ENCODE data around the gene SLAMF7. TPM values are rescaled to one million over a fixed set of nuclear protein-coding genes. Genes with fewer than 3 reads are reported as not detected.

The SLAMF7 gene
- total and polyA plus RNA-seq, 2 of the 8 experiments (the other 6 are each of a cell fraction or from before 2014, with no cell fraction given): not detected

- TF ChIP-seq CHD7 (IDR thresholded peaks at IDR 0.05; ENCODE audit: insufficient replicate concordance, low read length): no peak
- no peak for TF ChIP-seq JUND (IDR thresholded peaks at IDR 0.05; ENCODE audit: low read length)
- no peak for TF ChIP-seq CREB1 (IDR thresholded peaks at IDR 0.05)
- TF ChIP-seq, protein P1, sequence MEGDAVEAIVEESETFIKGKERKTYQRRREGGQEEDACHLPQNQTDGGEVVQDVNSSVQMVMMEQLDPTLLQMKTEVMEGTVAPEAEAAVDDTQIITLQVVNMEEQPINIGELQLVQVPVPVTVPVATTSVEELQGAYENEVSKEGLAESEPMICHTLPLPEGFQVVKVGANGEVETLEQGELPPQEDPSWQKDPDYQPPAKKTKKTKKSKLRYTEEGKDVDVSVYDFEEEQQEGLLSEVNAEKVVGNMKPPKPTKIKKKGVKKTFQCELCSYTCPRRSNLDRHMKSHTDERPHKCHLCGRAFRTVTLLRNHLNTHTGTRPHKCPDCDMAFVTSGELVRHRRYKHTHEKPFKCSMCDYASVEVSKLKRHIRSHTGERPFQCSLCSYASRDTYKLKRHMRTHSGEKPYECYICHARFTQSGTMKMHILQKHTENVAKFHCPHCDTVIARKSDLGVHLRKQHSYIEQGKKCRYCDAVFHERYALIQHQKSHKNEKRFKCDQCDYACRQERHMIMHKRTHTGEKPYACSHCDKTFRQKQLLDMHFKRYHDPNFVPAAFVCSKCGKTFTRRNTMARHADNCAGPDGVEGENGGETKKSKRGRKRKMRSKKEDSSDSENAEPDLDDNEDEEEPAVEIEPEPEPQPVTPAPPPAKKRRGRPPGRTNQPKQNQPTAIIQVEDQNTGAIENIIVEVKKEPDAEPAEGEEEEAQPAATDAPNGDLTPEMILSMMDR (IDR thresholded peaks at IDR 0.05; ENCODE audit: control extremely low read depth in 1 of 3, insufficient read depth in 1 of 3, low read depth in 1 of 3, low read length in 3 of 3): no peak
- no peak for TF ChIP-seq PHF8 (conservative IDR thresholded peaks at IDR 0.05; ENCODE audit: low read depth, low read length)
- TF ChIP-seq EZH2 (IDR thresholded peaks at IDR 0.05; ENCODE audit: low read depth, low read length, severe bottlenecking): no peak
- TF ChIP-seq GABPA (IDR thresholded peaks at IDR 0.05; ENCODE audit: borderline replicate concordance, insufficient read depth, low read length): no peak
- TF ChIP-seq RFX5 (IDR thresholded peaks at IDR 0.05; ENCODE audit: borderline replicate concordance, low read depth, low read length): no peak
Observed at GRCh38 chr1:160750608-160751007, 11.6 kb downstream of the SLAMF7 start (continued).

Measured in H1 (cell line).